ENCODE measurements around the gene GLUL.
"Not testable (repeated sequence)": the region's sequence is repeated elsewhere in the genome, so short reads cannot be mapped to it uniquely, and the experiment has no call there.

Gene GLUL

DNA sequence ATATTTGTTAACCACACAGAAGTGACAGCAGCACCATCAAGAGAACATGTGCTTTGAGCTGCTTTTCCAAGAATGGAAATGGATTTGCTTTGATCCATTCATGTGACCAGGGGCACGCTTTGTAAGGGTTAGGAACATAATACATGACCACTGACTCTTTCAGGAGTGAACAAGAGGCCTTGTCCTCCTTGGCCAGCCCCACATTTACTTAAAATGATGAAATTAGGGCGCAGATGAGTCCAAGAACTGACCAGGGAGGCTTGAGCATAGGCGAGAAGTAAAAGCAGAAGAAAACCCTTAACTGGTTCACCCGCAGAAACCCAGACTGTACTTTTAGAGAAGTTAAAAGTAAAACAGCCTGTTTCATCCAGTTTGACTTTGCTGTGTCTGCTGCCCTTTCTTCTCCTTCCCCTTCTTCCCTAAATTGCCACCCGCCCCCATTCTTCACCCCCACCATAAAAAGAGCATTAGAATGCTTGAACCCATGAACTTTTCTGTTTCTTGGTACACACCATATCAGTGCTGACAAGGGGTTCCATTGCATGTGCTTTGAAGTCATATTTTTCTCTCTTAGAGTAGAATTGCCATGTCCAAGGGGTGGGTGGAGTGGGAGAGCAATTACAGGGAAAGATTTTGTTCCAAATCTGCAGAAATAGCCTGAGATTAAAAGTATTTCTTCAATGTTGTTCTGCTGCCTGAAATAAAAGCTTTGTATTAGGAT lies 2.6 kb upstream of the GLUL start:
- no peak for DNase-seq

DNA sequence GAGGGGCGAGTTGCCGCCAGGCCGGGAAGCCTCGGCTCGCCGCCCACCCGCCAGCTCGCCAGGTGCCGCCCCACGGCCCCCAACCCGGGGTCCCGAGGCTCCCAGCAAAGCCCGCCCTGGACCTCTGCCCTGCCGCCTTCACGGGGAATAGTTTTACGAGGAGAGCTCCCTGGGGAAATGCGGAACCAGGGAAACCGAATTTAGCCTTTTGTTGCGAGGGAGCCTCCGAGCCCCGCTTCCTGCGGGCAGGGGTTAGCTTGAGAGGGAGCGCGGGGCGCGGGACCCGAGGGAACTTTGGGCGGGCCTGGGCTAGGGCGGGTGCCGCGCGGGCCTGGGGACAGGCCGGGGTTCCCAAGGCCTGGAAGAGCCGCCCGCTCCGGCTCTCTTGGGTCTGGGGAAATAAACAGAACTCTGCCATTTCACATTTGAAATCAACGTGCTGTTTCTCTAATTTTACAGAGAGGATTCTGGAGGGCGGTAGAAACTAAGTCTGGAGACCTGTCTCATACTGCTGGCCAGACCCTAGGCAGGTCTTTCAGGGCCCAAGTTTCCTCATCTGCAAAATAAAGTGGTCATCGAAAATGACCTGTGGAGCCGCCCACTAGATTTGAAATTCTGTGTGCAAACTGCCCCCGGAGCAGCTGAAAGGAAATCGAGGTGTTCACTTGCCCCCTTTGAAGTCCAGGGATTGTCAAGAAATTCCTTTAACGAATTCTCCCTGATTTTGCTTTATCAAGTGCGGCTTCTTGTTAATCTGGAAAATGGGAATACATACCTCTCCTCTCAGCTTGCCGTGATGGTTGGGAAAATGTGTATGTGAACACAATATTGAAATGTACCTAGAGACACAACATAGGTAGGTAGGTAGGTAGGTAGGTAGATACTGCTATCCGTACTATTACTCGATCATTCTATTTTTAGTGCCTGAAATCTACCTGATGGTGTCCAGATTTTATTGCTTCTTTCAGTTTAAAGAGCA lies 749 bp upstream of the GLUL start:
- DNase-seq, result peak in 1 of 2 experiments; percentile 38

DNA sequence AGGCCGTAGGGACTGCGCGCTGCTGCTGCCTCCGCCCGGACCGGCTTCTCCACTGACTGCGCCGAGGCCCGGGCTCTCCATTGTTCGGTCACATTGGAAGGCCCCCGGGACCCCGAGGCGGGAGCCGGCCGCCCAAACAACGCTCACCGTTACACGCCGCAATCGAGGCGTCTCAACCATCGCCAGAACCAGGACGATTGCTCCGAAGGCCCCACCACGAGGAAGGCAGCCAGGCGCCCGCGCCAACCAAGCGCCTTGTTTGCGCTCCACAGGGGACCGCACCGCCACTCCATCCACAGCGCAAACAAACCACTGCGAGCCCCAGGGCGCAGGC lies 595 bp downstream of the GLUL start:
- DNase-seq, result no peak

DNA sequence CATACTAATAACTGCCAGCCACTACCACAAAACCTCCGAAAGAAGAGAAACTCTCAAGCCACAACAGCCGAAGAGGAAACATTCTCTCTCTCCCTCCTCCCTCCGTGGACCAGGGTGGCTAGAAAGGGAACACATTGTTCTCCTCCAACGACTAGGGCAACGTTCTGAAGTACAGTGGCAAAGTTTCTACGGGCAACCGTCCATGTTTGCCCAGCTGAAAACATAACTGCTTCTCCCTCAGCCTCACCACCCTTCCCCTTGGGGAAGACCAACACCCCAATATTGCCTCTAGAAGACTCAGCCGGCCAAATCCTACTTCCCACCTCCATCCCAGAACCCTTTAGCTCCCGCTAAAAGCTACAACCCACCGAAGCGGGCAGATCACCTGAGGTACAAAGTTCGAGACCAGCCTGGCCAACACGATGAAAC lies 2.0 kb downstream of the GLUL start:
- DNase-seq, result peak; percentile 19

DNA sequence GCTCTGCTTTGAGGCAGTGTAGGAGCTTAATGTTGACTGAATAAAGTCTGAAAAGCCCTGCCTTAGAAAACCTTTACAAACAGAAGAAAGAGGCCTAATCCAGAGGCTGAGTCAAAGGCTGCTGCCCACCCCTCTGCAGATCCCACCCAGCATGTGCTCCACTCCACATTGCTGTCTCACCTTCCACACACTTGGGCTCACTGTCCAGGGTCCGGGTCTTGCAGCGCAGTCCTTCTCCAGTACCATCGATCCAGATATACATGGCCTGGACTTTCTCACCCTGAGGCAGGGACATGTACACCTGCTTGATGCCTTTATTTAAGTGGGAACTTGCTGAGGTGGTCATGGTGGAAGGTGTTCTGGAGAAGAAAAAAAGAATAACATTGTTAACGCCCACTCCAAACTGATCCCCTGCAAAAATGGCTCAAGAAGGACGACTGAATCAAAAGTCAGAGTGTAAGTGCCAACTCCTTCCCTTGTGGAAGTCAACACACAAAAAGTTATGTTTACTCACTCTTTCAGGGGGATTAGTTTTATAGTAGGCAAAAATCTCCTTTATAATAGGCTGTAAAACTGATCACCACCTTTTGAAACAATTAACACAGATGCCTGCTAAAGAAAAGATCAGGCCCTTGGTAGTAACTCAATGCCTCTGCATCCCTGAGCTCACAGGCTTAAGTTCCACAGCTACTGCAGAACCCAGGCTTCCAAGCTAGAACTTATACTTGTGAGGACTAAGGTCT lies 3.0 kb downstream of the GLUL start:
- DNase-seq, result no peak

DNA sequence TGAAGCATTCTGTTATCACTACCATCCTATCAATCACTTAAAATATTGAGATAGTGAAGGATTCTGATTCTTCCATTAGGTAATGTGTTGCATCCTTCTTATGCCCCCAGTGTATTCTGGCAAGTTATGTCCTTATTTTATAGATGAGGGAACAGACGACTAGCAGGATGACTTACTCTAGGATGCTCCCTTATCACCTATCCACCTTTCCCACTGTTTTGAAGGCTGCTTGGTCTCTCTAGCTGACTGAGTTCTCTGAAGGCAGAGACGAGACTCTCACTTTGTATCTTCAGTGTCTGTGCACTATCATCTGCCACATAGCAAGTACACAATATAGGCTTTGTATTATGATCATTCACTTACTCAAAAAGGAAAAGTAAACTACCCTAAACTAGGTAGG lies 4.0 kb downstream of the GLUL start:
- no peak for DNase-seq

DNA sequence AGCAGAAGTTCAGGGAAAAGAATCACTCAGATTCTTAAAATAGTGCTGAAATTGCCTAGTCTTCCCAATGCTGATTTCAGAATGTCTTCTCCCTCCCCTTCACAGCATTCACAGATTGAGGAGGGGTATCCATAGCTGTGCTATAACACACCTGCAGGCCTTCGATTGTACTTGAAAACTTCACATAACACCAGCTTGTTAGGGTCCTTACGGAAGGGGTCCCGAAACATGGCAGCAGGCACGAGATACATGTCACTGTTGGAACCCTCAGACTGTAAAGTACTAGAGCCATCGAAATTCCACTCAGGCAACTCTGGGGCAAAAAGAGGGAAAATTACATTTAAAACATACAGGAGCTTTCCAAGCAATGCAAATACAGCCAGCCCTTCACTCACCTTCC lies 4.6 kb downstream of the GLUL start:
- no peak for DNase-seq

DNA sequence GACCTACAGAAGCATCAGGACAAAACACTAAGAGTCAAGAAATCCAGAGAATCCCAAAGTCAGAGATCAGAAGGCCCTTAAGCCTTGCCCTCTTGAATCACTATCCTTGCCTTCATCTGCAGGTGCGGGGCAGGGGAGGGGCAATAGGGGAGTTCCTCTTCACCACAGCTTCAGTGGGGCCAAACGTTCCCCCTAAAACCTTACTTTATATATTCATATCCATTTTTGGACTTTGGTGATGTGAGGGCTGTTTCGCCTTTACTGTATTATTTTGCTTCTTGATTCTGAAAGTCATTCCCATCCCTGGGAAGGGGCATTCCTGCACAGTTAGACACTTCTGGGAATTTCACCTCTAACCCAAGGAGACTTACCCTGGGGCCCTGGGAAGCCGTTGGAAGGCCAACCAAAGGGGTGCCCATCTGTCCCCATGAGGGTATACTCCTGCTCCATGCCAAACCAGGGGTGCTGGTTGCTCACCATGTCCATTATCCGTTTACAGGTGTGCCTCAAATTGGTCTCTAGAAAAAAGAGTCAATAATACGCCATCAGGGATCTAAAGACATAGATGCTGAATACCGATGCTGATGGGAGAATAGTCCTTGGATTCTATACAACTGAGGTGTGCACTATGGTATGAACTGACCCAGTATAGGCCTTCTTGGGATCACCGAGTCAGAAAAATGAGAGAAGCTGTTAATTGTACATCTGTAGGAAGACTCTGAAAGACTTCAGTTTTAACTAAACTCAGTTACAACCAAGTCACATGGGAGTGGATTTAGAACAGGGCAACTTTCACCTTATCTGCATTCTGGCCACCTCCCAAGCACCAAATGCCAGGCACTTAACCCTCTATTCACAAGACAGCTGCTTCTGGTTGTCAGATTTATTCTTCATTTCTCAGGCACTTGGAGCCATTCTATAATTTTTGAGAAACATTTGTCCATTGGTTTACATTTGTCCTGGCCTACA lies 5.4 kb downstream of the GLUL start:
- no peak for DNase-seq

DNA sequence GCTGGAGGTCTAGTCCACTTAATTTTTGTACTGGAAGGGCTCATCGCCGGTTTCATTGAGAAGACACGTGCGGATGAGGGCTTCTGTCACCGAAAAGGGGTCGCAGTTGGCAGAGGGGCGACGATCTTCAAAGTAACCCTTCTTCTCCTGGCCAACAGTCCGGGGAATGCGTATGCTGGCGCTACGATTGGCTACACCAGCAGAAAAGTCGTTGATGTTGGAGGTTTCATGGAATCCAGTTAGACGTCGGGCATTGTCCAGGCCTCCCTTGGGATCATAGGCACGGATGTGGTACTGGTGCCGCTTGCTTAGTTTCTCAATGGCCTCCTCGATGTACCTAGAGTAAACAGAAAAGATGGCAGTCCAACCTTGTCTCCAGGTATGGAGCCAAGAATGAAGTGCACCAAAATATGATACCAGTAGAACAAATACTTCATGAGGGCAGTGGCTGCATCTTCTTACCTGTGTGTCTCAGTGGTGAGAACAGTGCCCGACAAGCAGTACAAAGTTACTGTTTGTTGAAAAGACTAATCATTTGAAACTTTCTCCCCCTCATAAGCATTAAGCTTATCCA lies 7.1 kb downstream of the GLUL start:
- DNase-seq, result no peak

DNA sequence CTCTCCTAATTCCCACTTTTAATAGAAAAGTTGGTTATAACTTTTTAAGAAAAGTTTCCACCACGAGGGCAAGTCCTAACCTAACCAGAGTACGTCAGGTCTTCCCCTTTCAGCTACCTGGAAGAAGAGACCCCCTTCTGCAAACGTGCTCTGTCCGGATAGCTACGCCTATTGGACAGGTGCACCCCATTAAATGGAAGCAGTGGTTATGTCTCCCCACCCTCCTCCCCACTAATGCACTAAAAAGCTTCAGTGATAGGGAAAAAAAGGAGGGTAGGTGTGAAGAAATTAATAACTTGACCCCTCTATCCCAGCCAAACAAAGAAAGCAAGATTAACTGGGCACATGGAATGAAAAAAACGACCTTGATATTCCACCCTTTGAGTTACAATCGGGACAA lies 7.7 kb downstream of the GLUL start:
- DNase-seq, result no peak

DNA sequence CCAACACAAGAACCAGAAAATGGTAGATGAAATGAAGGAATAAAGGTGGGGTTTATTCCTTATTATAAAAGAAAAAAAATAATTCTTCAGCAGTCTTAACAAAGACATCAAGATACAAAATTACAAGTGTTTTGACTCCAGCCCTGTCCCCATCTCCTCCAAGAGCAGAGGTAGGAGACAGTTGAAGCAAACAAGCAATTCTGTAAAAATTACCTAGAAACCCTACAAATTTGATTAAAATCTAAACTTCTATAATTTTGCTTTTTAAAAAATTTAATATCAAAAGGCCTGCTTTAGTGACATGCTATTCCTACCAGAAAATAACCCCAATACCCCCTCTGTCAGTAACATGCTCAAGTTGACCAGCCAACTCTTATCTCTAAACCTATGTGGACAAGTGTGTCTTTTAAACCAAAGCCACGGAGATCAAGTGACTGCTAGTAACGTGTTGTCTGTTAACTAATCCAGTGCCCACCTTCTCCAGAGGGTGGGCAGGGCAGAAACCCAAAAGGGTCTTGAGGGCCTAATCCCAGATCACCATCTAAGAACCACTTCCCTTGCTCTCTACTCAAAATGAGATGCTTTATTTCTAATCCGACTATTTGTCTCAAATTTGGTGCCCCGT lies 8.4 kb downstream of the GLUL start:
- no peak for DNase-seq

DNA sequence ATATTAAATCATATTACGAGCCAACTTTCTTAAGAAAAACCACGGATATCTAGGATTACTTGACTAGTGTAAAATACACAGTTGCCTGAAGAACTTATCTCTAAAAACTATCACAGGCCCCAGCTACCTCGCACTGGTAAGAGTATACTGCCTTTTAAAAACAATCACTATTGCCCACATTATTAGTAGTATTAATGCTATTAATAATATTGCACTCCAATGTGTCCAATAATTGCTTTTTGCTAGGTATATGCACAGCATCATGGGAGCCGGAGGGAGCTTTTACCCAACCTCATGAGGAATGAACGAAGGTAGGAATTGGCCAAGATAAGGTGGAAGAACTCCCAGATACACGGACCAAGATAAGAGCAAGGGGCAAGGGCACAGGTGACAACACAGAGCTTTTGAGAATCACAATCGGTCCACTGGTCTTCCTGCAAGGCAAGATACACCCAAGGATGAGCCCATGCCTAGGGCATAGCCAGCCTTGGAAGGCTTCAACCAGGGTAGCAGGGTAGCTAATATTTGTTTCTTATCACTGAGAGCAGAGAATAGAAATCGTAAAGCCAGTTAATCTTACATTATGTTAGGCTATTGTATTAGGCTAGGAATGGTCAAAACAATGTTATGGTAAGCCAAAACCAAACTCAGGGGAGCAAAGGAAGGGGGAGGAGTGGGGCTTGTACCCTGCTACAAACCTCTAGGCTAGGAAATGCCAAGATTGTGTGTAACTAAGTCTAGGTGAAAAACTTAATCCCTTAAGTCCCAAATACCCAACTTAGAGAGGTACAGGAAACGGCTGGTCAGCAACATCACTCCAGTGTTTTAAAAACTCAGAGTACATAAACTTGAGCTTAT lies 9.4 kb downstream of the GLUL start:
- no peak for DNase-seq

DNA sequence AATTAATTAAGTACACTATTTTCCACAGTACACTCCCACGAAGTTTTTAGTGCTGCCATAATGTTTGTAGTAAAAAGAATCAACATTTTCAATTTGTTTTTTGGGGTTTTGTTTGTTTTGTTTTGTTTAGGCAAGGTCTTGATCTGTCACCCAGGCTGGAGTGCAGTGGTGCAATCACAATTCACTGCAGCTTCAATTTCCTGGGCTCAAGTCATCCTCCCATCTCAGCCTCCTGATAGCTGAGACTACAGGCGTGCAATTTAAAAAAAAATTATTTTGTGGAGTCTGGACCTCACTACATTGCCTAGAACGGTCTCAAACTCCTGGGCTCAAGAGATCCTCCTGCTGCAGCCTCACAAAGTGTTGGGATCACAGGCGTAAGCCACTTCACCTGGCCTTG lies 11.4 kb downstream of the GLUL start:
- no peak for DNase-seq

DNA sequence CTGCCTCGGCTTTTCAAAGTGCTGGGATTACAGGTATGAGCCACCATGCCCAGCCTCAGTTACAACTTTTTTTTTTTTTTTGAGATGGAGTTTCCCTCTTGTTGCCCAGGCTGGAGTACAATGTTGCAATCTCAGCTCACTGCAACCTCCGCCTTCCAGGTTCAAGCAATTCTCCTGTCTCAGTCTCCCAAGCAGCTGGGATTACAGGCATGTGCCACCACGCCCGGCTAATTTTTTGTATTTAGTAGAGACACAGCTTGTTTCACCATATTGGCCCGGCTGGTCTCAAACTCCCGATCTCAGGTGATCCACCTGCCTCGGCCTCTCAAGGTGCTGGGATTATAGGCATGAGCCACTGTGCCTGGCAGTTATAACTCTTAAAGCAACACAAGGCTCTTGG lies 11.8 kb downstream of the GLUL start:
- DNase-seq, result not testable (repeated sequence)

DNA sequence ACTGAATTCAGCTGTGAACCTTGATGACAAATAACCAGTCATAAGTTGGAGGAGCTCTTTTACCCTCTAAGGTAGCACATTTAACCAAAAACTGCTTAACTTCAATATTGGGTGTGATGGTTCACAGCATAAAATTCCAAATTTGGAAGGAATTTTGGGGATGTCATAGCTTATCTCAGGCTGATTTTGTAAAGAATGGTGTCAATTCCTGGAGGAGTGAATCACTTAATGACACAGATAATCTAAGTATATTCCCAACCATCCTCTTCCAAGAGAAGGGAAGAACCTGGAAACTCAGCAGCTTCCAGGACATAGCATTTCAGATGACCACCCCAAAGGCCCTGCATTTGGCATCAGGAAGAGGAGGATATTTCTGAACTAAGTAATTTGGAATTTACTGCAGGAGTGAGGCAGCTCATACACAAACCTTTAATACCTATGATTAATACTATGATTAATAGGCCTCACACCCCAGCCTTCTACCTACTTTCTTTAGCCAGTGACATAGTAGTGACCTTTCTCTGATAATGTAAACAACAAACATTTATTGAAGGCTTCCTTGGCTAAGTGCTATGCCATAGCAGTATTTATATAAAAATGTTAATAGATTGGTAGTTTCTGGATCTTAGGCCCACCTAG lies 14.5 kb downstream of the GLUL start:
- no peak for DNase-seq

DNA sequence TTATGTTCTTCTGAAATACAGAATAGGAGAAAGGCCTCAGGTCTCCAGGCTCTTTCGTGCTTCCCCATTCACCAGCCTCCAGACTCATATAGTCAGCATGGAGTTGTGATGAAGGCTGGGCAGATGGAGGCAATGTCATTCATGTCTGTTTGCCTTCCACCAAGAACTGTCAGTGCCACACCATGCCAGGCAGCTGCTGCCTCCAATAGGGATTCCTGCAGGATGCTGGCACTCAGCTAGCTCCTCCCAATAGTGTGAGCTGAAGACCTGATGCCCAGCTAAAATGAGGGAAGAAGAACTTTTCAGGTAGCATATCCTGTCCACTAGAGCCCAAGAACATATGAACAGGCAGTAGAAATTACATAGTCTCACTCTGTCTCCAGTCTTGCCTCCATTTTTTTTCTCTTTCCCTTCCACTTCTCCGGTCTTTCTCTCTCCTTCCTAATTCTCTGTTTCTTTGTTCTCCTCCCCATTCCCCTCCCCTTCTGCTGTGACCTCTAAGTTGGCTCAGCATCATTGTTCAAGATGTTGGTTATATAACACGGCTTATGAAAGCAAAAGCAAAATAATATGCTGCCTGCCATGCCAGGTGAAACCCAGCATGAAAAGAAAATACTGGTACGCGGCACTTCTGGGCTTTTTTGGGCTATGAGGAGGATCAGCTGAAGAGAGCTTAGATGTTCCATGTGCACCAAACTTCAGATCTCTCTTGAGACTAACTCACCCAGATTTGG lies 17.3 kb downstream of the GLUL start:
- no peak for DNase-seq

DNA sequence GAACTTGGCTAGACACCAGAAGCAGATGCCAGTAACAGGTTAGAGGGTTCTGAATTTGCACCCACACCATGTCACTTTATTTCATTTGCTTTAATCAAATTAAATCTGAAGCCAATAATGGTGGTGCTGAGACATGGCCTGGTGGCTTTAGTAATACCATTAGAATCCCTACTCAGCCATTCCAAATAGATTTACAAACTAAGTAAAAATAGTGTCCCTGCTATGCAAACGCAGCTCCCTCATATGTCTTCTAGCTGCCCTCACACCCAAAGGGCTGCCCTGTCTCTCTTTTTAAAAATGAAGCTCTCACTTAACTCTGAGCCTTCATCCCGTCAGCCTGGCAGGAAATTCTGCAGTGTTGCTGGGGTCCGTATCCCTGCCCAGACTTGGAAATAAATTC lies 21.1 kb downstream of the GLUL start:
- DNase-seq, result no peak

DNA sequence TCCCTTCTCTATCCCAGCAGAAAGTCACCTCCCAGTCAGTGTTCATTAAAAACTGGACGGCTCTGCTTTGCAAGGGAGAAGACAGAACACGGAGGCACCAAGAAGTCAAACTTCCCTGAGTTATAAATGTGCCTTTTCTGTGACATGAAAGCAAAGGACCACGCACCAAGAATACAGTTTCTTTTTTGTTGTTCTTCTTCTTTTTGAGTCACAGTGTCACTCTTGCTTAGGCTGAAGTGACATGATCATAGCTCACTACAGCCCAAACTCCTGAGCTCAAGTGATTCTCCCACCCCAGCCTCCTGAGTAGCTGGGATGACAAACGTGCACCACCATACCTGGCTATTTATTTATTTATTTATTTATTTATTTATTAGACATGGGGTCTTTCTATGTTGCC lies 22.7 kb downstream of the GLUL start:
- DNase-seq, result no peak

DNA sequence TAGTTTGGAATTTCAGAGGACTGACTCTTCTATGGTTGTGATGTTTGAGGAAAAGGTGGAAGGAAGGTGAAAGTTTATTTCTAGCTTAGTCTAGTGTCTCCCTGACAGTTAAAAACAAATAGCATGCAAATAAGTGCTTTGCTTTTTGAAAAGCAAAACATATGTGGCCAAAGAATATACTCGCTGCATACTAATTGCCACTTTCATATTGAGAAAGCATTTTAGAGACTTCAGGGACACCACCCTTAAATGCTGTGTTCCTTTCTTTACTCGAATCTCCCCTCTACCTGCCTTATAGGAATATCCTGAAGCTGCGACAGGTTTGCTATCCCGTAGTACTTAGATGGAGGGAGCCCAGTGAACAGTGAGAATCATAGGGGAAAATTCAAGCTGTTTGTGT lies 23.2 kb downstream of the GLUL start:
- DNase-seq, result no peak

Data from activated T-cell treated with anti-CD3 and anti-CD28 coated beads, Interleukin-2, amount 50 U/mL, for 48 hours (primary cell).